ENCODE measurements around the gene IFI27L1.

IFI27L1 gene

GRCh38 chr14:94080621-94081385, at the start of gene IFI27L1, which contains the start of gene DDX24:
IFI27L1 (plus strand) TSS chr14:94081310; CDS start chr14:94096938, 15,628 bp downstream.
DDX24 (minus strand) TSS chr14:94081202; CDS start chr14:94079742, 1,460 bp downstream.
- H3K9me3 ChIP-seq, result peaks cover 31% of the 10 kb centered on the region
- peak within 1 kb of the TSS; percentile 99 for H3K9ac ChIP-seq

GRCh38 chr14:94031883-94032279, 49.2 kb upstream of the IFI27L1 start:
- H3K9me3 ChIP-seq, result peaks cover 5% of the 10 kb centered on the region; the same call in 1 of the 2 replicates
- no peaks in the 10 kb centered on the region for H4K20me1 ChIP-seq
- no peak overlapping the region for H3K4me2 ChIP-seq
- H3K27me3 ChIP-seq, result no peaks in the 10 kb centered on the region
- H3K36me3 ChIP-seq, result 0 out of 2 replicates have a peak, but pooled peaks cover 3% of the 10 kb centered on the region
- TF ChIP-seq Cebpa-rat (IDR thresholded peaks at IDR 0.05), result no peak
- no peak overlapping the region for H3K4me3 ChIP-seq
- peaks cover 27% of the 10 kb centered on the region for H3K4me1 ChIP-seq
- no peak overlapping the region for H3K9ac ChIP-seq
- no peak overlapping the region for H3K27ac ChIP-seq

More at GRCh38 chr14:94080621-94081385, at the start of gene IFI27L1, which contains the start of gene DDX24:
- no peaks in the 10 kb centered on the region for H3K27me3 ChIP-seq
- H3K4me1 ChIP-seq, result peaks cover 37% of the 10 kb centered on the region
- H4K20me1 ChIP-seq, result peaks cover 40% of the 10 kb centered on the region
- H3K4me2 ChIP-seq, result peak within 1 kb of the TSS; percentile 91
- peak within 1 kb of the TSS; percentile 98 for H3K27ac ChIP-seq
- no peak for TF ChIP-seq Cebpa-rat (IDR thresholded peaks at IDR 0.05)
- peaks cover 36% of the 10 kb centered on the region for H3K36me3 ChIP-seq
- H3K4me3 ChIP-seq, result peak within 1 kb of the TSS; percentile 99

- H3K4me2 ChIP-seq, result no peak overlapping the region
- no peak overlapping the region for H3K4me3 ChIP-seq
- no peaks in the 10 kb centered on the region for H3K4me1 ChIP-seq
- H3K9ac ChIP-seq, result no peak overlapping the region
- H3K27me3 ChIP-seq, result no peaks in the 10 kb centered on the region
- H4K20me1 ChIP-seq, result no peaks in the 10 kb centered on the region
- H3K36me3 ChIP-seq, result 0 out of 2 replicates have a peak, but pooled peaks cover 3% of the 10 kb centered on the region
- no peak for TF ChIP-seq Cebpa-rat (IDR thresholded peaks at IDR 0.05)
- H3K27ac ChIP-seq, result no peak overlapping the region
- H3K9me3 ChIP-seq, result peaks cover 5% of the 10 kb centered on the region; the same call in 1 of the 2 replicates
Observed at GRCh38 chr14:94034886-94035285, 46.2 kb upstream of the IFI27L1 start.

- Histone ChIP-seq H3K4me3 (no peak overlapping the region), H3K9me3 (peaks cover 5% of the 10 kb centered on the region; the same call in 1 of the 2 replicates), H3K4me2 (no peak overlapping the region), H3K36me3 (0 out of 2 replicates have a peak, but pooled peaks cover 3% of the 10 kb centered on the region), H3K4me1 (no peaks in the 10 kb centered on the region), H4K20me1 (no peaks in the 10 kb centered on the region), H3K27me3 (no peaks in the 10 kb centered on the region), H3K27ac (no peak overlapping the region), H3K9ac (no peak overlapping the region)
- no peak for TF ChIP-seq Cebpa-rat (IDR thresholded peaks at IDR 0.05)
Observed at GRCh38 chr14:94036313-94037167, 44.6 kb upstream of the IFI27L1 start.

GRCh38 chr14:94037954-94038353, 43.2 kb upstream of the IFI27L1 start:
- Histone ChIP-seq H3K9me3 (peaks cover 5% of the 10 kb centered on the region; the same call in 1 of the 2 replicates), H3K27ac (no peak overlapping the region), H3K27me3 (no peaks in the 10 kb centered on the region), H3K4me3 (no peak overlapping the region), H3K9ac (no peak overlapping the region), H4K20me1 (no peaks in the 10 kb centered on the region), H3K4me2 (no peak overlapping the region), H3K36me3 (peaks cover 4% of the 10 kb centered on the region; the same call in 1 of the 2 replicates), H3K4me1 (no peaks in the 10 kb centered on the region)
- TF ChIP-seq Cebpa-rat (IDR thresholded peaks at IDR 0.05), result no peak

GRCh38 chr14:94038510-94038909, 42.6 kb upstream of the IFI27L1 start:
- TF ChIP-seq Cebpa-rat (IDR thresholded peaks at IDR 0.05), result no peak
- no peak overlapping the region for H3K4me3 ChIP-seq
- H3K9ac ChIP-seq, result no peak overlapping the region
- no peak overlapping the region for H3K4me2 ChIP-seq
- H3K4me1 ChIP-seq, result no peaks in the 10 kb centered on the region
- peaks cover 5% of the 10 kb centered on the region; the same call in 1 of the 2 replicates for H3K9me3 ChIP-seq
- H4K20me1 ChIP-seq, result no peaks in the 10 kb centered on the region
- peaks cover 10% of the 10 kb centered on the region; the same call in 1 of the 2 replicates for H3K36me3 ChIP-seq
- H3K27me3 ChIP-seq, result no peaks in the 10 kb centered on the region
- no peak overlapping the region for H3K27ac ChIP-seq

- H3K4me1 ChIP-seq, result no peaks in the 10 kb centered on the region
- peaks cover 15% of the 10 kb centered on the region for H3K36me3 ChIP-seq
- no peak for TF ChIP-seq Cebpa-rat (IDR thresholded peaks at IDR 0.05)
- no peak overlapping the region for H3K9ac ChIP-seq
- H3K9me3 ChIP-seq, result peaks cover 5% of the 10 kb centered on the region; the same call in 1 of the 2 replicates
- no peak overlapping the region for H3K4me3 ChIP-seq
- H3K4me2 ChIP-seq, result no peak overlapping the region
- 0 out of 2 replicates have a peak, but pooled peaks cover 4% of the 10 kb centered on the region for H4K20me1 ChIP-seq
- no peaks in the 10 kb centered on the region for H3K27me3 ChIP-seq
- no peak overlapping the region for H3K27ac ChIP-seq
Observed at GRCh38 chr14:94038921-94039629, 42.0 kb upstream of the IFI27L1 start.

- no peak overlapping the region for H3K4me2 ChIP-seq
- H3K27ac ChIP-seq, result no peak overlapping the region
- H3K4me1 ChIP-seq, result no peaks in the 10 kb centered on the region
- H3K9me3 ChIP-seq, result no peaks in the 10 kb centered on the region
- no peak for TF ChIP-seq Cebpa-rat (IDR thresholded peaks at IDR 0.05)
- H3K9ac ChIP-seq, result no peak overlapping the region
- H3K4me3 ChIP-seq, result no peak overlapping the region
- H4K20me1 ChIP-seq, result peaks cover 15% of the 10 kb centered on the region
- H3K27me3 ChIP-seq, result no peaks in the 10 kb centered on the region
- H3K36me3 ChIP-seq, result peaks cover 24% of the 10 kb centered on the region
Observed at GRCh38 chr14:94040247-94040646, 40.9 kb upstream of the IFI27L1 start.

- Histone ChIP-seq H3K4me1 (no peaks in the 10 kb centered on the region), H3K4me2 (no peak overlapping the region), H3K9me3 (no peaks in the 10 kb centered on the region), H3K9ac (no peak overlapping the region), H4K20me1 (peaks cover 21% of the 10 kb centered on the region), H3K27me3 (no peaks in the 10 kb centered on the region), H3K36me3 (peaks cover 29% of the 10 kb centered on the region), H3K4me3 (no peak overlapping the region), H3K27ac (no peak overlapping the region)
- TF ChIP-seq Cebpa-rat (IDR thresholded peaks at IDR 0.05), result no peak
Observed at GRCh38 chr14:94040796-94041195, 40.3 kb upstream of the IFI27L1 start.

Measured in BLaER1 (cell line).